ENCODE measurements around the gene CFL2.

GRCh38 chr14:34732802-34733201, 18.4 kb upstream of the CFL2 start:
- no peak for TF ChIP-seq CTCF (IDR thresholded peaks at IDR 0.05)
- no peak for TF ChIP-seq POLR2A (IDR thresholded peaks at IDR 0.05)

All from body of pancreas (tissue), 4 donors.